K562 (cell line): ENCODE results near the gene MAP3K12. TPM values are rescaled to one million over a fixed set of nuclear protein-coding genes. Genes with fewer than 3 reads are reported as not detected.
A peak's percentile ranks its signal among the peaks of the same experiment; 100 is the strongest.

ENCODE experiments used
- ATF4 ChIP-seq: fragments of 450-650 bp; formaldehyde crosslinking; IDR thresholded peaks from 2 replicates; pipeline ENCODE4 v1.4.0; 2022; ENCODE audit warnings: mild to moderate bottlenecking, moderate library complexity
- CHD2 ChIP-seq: IDR thresholded peaks from 2 replicates; pipeline ENCODE4 v1.6.1; 2011; ENCODE audit warnings: low read depth, low read length
- CREM ChIP-seq: IDR thresholded peaks from 2 replicates; pipeline ENCODE4 v1.6.1; 2014; ENCODE audit warnings: antibody characterized with exemption, low read depth
- ELF1 ChIP-seq: fragments of 200-800 bp; sonication (Bioruptor generic); IDR thresholded peaks from 2 replicates; pipeline ENCODE4 v1.6.1; 2016; ENCODE audit warnings: missing genetic modification characterization, missing compliant biosample characterization
- ELF4 ChIP-seq: fragments of 450-650 bp; formaldehyde crosslinking; IDR thresholded peaks from 2 replicates; pipeline ENCODE4 v1.4.0; 2022; ENCODE audit warnings: missing genetic modification characterization
- KDM1A ChIP-seq, 2 experiments: fragments of 450-650 bp; IDR thresholded peaks; 2 replicates each; pipeline ENCODE4 v1.6.1; 2016; ENCODE audit warnings: mild to moderate bottlenecking in 2 of 2
- L3MBTL2 ChIP-seq: fragments of 450-650 bp; IDR thresholded peaks from 2 replicates; pipeline ENCODE4 v1.6.1; 2016; ENCODE audit warnings: mild to moderate bottlenecking, moderate library complexity
- MBD2 ChIP-seq: sonication (generic); IDR thresholded peaks from 2 replicates; pipeline ENCODE4 v1.6.1; 2016; ENCODE audit warnings: low read depth, borderline replicate concordance
- MEIS2 ChIP-seq: fragments of 450-650 bp; IDR thresholded peaks from 2 replicates; pipeline ENCODE4 v1.6.1; 2014; ENCODE audit warnings: mild to moderate bottlenecking; ENCODE audit not compliant: partially characterized antibody
- MLLT1 ChIP-seq, 2 experiments: fragments of 450-650 bp; IDR thresholded peaks; 2 replicates each; pipeline ENCODE4 v1.6.1; 2016
- NFIC ChIP-seq: fragments of 450-650 bp; IDR thresholded peaks from 2 replicates; pipeline ENCODE4 v1.6.1; 2017; ENCODE audit warnings: mild to moderate bottlenecking, inconsistent platforms
- POLR2AphosphoS2 ChIP-seq: IDR thresholded peaks from 2 replicates; pipeline ENCODE4 v1.6.1; 2012; ENCODE audit warnings: low read length, improper control_type of control experiment
- SFPQ ChIP-seq: fragments of 200-400 bp; formaldehyde crosslinking; IDR thresholded peaks from 2 replicates; pipeline ENCODE4 v1.6.1; 2017; ENCODE audit warnings: mild to moderate bottlenecking, low read depth, low read length, moderate library complexity
- SMARCC2 ChIP-seq: fragments of 450-650 bp; IDR thresholded peaks from 2 replicates; pipeline ENCODE4 v1.6.1; 2017; ENCODE audit warnings: antibody characterized with exemption, moderate library complexity, mild to moderate bottlenecking, low read depth
- SMARCE1 ChIP-seq: fragments of 450-650 bp; IDR thresholded peaks from 2 replicates; pipeline ENCODE4 v1.7.1; 2016; ENCODE audit warnings: mild to moderate bottlenecking
- SUPT5H ChIP-seq: fragments of 450-650 bp; IDR thresholded peaks from 2 replicates; pipeline ENCODE4 v1.6.1; 2016
- UBTF ChIP-seq, 2 experiments: IDR thresholded peaks; 2 replicates each; pipeline ENCODE4 v1.6.1; 2012; ENCODE audit warnings: improper control_type of control experiment in 2 of 2, low read depth in 2 of 2, low read length in 2 of 2, borderline replicate concordance in 1 of 2
- ZNF408 ChIP-seq: fragments of 250-450 bp; sonication (Bioruptor Pico); IDR thresholded peaks from 2 replicates; pipeline ENCODE4 v1.4.0; 2020; ENCODE audit warnings: low read depth, mild to moderate bottlenecking, moderate library complexity
- ZNF766 ChIP-seq: fragments of 200-800 bp; sonication (Bioruptor generic); conservative IDR thresholded peaks from 2 replicates; pipeline ENCODE4 v1.6.1; 2016; ENCODE audit warnings: missing genetic modification characterization, missing compliant biosample characterization
- polyA plus RNA-seq, 8 experiments: library from polyadenylated mRNA; depleted of rRNA in 4 of 8; stranded (reverse) in 5 of 8; unstranded in 3 of 8; fragments of >200 nt; fragmentation: Nextera tagmentation in 2 of 8; fragmentation: Illumina TruSeq in 1 of 8; extraction: Ambion mirVana in 2 of 8; extraction: Trizol in 1 of 8; gene quantifications; 2 replicates each; pipeline versions ENCODE4 v1.2.1 to v1.2.3, GENCODE V29; 2011 to 2014; ENCODE audit warnings: inconsistent platforms in 1 of 8, missing spikeins in 1 of 8
- total RNA-seq, 7 experiments: library from RNA; depleted of rRNA in 6 of 7; stranded (reverse); fragments of >200 nt in 6 of 7; fragmentation: Illumina TruSeq in 2 of 7; extraction: Trizol in 2 of 7; gene quantifications; 2 replicates each; pipeline versions ENCODE4 v1.2.1 to v1.2.3, GENCODE V29; 2011 to 2021; ENCODE audit warnings: low replicate concordance in 1 of 7

MAP3K12 gene
- total and polyA plus RNA-seq, 9 of the 15 experiments (the other 6 are each of a cell fraction or from before 2014, with no cell fraction given) = 0.10 to 2.4 (median 1.6) TPM

DNA sequence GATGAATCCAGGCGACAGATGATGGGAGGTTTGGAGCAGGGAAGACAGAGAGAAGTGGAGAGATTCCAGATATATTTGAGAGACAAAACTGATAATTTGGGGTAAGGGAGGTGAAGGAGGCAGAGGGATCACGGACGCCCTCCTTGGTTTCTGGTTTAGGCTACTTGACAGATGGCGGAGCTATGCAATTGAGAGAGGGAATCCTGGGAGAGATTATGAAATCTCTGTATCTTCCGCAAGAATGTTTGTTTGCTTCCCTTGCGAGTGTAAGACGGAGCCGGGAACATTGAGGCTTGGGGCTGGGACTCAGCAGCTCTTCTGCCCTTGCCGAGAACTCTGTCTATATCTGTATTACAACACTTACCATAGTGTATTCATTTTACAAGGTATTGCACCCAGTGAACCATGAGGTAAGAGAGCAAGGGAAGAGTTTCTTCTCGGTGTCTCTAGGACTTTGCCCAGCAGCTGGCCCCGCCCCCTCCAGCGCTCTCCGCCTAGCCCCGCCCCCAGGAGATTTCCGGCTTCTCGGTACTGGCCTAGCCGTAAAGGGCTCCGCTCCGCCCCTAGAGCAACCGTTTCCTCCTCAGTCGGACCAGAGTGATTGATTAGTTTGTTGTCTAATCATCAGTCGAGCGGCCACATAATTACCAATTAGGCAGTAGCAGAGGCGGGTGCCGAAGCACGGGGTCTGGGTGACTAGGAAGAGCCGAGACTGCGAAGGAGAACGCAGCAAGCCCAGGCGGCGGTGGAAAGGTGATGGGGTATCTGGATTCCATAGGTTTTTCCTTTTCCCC is 58.0 kb downstream of the MAP3K12 start, which contains the start of gene PRR13 (continued):
- TF ChIP-seq SFPQ (no peak), MBD2 (peak; percentile 82; the same call in 1 of the 2 replicates), UBTF (IDR thresholded peaks at IDR 0.05; ENCODE audit: borderline replicate concordance in 1 of 2, low read depth in 2 of 2, low read length in 2 of 2) (no peak), ZNF766 (CRISPR knock-in tag) (peak; percentile 86), MLLT1 (IDR thresholded peaks at IDR 0.05) (peak in 1 of 2 experiments; percentile 66; a peak in 1 of 4 replicates), CHD2 (peak; percentile 68), KDM1A (IDR thresholded peaks at IDR 0.05) (peak; percentile 41 to 62; a peak in 2 of 4 replicates), ELF1 (tag) (peak; percentile 89), MEIS2 (peak; percentile 87), ELF4 (CRISPR knock-in tag) (0 out of 2 replicates have a peak, but pooled peaks have one; percentile 20), SMARCC2 (0 out of 2 replicates have a peak, but pooled peaks have one; percentile 65), CREM (peak; percentile 55; the same call in 1 of the 2 replicates), NFIC (no peak), POLR2AphosphoS2 (0 out of 2 replicates have a peak, but pooled peaks have one; percentile 33), L3MBTL2 (peak; percentile 78), ATF4 (CRISPR knock-in tag) (peak; percentile 58; the same call in 1 of the 2 replicates), SUPT5H (peak; percentile 98), SMARCE1 (peak; percentile 66), ZNF408 (CRISPR knock-in tag) (no peak)
